Dedifferentiated amniotic fluid mesenchymal stem cell (primary cell): ENCODE results near the gene GBP7.
"Not testable (repeated sequence)": the region's sequence is repeated elsewhere in the genome, so short reads cannot be mapped to it uniquely, and the experiment has no call there.

Source experiments
- DNase-seq: peaks from one replicate; pipeline ENCODE4 v3.0.0-alpha.2; 2016; ENCODE audit errors: extremely low spot score

Gene GBP7

DNA sequence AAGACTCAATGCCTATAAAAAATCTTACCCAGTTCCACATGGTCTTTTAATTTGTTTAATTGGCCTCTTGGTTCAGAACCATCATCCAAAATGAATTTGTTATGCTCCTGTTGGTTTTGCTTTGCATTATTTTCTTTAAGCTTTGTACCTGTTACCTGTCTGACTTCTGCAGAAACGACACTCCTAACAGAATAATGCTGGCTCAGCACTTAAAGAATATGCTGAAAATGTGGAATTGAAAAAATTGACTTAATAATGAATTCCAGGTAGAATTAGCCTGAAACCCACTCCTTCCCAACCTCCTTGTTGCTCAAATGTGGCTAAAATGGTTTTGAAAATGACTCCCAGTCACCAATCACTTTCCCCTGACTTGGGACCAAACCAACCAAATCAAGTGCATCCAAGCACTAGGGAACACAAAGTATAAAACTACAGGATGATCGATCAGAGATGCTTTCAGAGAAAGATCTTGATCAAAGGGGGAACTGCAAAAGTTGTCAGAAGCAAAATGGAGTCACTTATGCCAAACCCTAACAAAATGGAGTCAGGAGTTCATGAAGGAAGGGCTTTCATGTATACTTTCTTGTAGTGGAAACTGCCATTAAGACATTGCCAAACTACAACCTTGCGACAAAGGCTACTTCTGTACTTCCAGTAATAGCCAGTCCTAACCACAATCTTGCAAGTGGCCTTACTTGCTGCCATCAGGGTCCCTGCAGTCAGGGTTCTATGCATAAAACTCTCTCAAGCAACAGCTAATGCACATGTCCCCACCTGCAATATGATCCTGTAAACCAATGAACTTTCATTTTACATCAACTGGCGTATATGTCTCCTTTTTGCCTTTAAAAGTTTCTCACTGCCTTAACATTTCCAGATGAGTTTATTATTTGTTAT lies 5.4 kb downstream of the GBP7 start:
- DNase-seq, result no peak

DNA sequence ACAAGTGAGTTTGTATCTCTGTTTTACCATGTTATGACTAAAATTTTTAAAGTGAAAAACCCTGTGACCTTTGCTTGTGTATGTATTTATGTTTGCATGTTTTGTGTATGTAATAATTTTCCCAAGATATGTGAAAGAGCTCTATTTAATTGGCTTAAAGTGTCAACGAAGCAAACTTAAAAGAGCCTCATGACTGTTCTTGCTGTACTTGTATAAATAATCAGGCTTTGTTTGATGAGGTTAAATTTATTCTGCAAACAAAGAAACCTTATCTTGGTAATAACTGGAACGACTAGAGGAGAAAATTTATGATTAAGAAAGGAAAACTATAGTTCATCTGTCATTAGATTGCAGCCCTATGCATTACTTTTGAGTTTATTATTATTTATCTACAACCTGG lies 6.6 kb downstream of the GBP7 start:
- DNase-seq, result no peak

DNA sequence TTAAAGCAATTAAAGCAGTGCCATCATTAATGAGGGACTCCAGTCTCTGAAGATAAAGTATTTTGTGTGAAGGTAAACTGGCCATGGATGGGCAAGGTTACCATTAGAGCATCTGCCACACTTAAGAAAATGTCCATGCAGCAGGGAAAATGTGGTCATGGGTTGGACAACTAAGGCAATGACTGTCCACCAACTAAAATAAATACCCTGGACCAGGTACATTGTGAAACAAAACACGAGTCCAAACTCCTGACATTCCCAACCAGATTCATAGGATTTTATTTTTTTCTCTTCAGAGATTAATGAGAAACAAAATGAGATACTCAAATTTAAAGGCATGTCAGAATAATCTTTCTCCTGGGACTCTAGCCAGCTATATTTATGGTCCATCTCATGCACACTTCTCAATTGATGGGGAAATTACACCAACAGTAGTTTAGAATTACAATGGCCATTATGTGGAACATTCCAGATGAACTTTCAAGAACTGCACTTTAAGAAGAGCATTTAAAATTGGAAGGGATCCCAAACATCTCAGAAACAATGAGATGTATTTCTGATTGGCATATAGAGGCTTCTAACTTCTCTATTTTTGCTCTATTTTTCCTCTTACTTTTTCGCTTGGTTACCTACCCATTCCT lies 8.1 kb downstream of the GBP7 start:
- DNase-seq, result no peak

DNA sequence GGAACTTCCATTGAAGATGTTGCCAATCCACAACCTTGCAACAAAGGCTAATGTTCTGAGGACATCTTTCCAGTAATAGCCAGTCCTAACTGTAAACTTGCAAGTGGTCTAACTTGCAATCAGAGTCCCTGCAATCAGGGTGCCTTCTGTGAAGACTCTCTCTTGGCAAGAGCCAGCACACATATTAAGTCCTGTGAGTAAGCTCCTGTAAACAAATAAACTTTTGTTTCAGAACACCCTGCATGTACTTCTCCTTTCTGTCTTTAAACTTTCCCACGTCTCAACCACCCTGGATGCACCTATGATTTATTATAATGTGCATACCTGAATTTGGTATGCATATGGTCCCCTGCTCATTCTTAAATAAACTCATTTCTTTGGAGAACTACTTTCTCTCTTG lies 9.1 kb downstream of the GBP7 start:
- DNase-seq, result no peak

GRCh38 chr1:89165811-89166210 lies 10.0 kb downstream of the GBP7 start:
- DNase-seq, result no peak

DNA sequence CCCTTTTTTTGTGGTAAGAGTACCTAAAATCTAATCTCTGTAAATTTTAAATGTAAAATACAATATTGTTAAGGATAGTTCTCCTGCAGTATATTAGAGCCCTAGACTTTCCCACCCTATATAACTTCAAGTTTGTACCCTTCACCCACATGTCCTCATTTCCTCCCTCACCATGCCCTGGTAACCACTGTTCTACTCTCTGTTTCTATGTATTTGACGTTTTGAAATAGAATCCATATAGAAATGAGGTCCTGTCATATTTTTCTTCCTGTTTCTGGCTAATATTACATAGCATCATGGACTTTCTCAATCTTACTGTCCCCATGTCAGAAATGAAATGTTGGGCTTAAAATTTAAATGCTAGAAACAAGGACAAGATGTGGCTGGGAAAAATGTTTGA lies 24.8 kb downstream of the GBP7 start:
- DNase-seq, result no peak

GRCh38 chr1:89149976-89150375 lies 25.8 kb downstream of the GBP7 start:
- no peak for DNase-seq

GRCh38 chr1:89149229-89149628 lies 26.6 kb downstream of the GBP7 start:
- no peak for DNase-seq

DNA sequence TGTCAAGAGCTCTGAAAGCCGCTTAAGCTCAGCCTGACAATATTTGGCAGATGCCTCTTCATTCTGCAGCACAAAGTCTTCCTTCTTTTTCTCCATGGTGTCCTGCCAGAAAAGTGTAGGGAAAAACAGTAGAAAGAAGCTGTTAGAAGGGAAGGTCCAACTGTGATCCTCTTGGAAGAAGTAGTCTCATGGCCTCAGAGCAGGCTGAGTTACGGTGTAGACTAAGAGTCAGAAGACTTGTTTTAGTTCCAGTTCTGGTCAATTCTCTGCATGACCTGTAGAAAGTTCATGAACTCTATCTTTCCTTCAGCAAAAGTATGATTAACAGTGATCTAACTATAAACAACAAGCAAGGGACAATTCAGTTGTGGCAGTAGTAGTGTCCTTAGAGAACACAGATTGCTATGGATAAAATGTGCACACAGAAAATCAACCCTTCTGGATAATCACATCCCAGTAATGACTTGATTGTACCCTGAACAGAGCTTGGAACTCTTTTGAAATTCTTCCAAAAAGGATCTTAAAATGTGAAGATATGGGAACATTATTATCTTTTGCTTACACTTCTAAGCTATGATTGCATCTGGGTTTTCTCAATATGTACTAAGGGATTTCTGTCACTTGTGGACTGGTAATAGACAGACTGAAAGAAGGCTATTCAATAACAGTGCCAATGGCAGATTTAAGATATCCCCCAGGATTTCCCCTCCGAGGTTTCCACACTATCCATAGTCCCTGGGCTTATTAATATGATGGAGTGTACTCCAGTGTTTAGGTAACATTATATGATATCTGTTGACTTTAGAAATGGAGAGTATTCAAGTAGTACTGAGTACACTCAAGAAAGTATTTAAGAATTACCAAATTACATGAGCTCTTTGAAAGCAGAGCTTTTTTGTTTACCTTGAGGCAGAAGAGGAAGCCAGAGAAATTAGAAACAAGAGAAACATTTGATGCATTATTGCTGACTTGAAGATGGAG lies 27.8 kb downstream of the GBP7 start:
- no peak for DNase-seq

DNA sequence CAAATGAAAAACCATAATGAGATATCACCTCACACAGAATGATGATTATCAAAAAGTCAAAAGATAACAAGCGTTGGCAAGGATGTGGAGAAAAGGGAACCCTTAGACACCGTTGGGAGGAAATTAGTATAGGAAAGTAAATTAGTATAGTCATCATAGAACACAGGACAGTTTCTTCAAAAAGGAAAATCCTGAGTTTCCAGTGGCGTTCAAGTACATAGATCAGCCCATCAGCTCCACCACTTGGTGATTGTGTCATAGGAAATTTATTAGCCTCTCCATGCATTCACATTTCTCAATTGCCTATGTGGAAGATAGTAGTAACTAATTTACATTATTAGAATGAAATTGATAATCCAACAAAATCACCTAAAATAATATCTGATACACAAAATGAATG lies 29.1 kb downstream of the GBP7 start:
- no peak for DNase-seq

- no peak for DNase-seq
Observed at GRCh38 chr1:89143484-89143883, 32.3 kb downstream of the GBP7 start.

- no peak for DNase-seq
Observed at GRCh38 chr1:89142160-89142559, 33.6 kb downstream of the GBP7 start.

DNA sequence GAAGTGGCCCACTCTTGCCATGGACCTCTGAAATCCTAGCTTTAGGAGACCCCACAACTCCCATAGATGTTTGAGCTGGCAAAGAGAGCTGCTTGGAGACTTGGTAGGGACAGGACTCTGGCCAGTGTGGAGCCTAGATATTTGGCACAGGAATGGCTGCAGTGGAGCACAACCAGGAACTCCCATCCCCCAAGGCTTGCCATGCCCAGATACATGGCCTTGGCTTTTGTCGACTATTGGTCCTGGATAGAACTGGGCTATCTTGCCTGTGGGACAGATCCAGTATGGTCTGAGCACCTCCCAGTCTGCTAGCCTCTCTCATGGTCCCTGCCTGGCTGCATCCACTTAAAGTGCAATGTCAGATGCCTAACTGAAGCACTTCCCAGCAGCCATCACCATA lies 42.1 kb downstream of the GBP7 start:
- DNase-seq, result no peak

DNA sequence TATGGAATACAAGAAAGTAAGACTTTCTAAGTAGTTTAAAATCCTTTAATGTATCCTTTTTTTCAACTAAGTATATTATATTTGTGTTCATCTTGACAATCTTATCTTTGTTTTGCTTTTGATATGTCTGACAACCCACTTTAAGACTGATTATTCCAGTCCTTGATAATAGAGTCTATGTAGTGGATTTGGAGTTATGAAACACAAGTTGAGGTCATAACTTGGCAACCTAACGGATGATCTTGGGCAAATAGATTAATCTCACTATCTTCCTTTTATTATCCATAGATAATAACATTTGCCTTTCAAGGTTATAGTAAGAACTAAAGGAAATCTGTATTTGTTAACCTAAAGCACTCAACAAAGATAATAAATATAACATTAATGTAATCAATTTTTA lies 45.1 kb downstream of the GBP7 start:
- no peak for DNase-seq

DNA sequence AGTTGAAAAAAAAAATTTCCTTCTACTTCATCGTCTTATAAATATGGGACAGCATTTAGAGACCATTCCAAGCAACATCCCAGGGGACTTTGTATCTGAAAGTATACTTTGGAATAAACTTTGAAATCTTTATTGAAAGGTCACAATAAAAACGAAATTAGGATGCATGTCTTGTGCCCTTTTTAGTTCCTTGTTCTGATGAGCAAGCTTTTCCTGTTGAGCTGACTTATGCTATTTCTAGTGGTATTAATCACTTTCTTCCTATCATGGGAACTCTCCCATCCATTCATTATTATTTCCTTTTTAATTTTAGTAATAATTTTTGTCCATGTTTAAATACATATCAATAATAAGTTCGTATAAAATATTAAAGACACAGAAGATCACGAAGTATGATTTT lies 45.9 kb downstream of the GBP7 start:
- no peak for DNase-seq

- DNase-seq, result not testable (repeated sequence)
Observed at GRCh38 chr1:89128003-89128458, 47.8 kb downstream of the GBP7 start.

DNA sequence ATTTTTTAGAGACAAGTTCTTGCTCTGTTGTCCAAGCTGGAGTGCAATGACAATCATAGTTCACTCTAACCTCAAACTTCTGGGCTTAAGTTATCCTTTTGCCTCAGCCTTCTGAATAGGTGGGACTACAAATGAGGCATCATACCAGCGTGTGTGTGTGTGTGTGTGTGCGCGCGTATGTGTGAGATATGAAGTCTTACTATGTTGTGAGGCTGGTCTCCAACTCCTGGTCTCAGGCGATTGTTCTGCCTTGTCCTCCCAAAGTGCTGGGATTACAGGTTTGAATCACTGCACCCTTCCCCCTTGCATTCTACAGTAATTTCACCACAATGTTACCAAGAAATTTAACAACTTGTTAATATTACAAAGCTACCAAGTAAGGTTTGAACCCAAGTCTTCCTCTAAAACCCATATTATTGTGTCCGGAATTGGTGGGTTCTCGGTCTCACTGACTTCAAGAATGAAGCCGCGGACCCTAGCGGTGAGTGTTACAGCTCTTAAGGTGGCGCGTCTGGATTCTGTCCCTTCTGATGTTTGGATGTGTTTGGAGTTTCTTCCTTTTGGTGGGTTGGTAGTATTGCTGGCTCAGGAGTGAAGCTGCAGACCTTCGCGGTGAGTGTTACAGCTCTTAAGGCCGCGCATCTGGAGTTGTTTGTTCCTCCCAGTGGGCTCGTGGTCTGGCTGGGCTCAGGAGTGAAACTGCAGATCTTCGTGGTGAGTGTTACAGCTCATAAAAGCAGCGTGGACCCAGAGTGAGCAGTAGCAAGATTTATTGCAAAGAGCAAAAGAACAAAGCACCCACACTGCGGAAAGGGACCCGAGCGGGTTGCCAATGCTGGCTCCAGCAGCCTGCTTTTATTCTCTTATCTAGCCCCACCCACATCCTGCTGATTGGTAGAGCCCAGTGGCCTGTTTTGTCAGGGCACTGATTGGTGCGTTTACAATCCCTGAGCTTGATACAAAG lies 48.9 kb downstream of the GBP7 start:
- not testable (repeated sequence) for DNase-seq

DNA sequence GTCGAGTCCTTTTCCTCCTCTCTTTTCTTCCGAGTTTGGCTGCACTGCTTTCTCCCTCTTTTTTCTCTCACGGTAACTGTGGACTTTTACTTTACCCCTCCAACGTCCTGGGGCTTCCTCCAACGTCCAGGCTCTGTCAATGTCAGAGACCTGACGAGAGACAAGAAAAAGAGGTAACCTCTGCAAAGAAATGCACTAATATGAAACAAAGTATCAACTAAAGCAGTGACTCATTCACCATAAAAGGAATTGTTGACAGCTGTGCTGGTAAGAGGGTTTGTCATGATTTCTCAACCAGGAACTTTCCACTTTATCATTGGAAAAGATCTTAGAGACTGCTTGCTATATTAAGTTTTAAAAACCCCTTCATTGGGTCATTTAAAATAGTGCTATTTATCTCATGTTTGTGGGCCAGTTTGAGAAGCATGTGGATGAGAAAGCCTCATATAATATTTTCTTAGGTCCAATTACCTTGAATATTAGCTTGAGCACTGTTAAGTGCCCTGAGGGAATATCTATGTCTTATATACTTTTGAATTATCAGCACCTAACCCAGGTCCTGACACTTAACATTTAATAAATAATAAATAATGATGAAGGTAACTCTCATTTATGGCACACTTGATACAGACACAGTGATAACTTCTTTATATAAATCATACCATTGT lies 49.8 kb downstream of the GBP7 start, which contains the start of gene GBP2:
TSS of gene GBP2 (minus strand) at position 202 of the 668 bp plus-strand sequence. CDS start 4,148 bp downstream, outside the sequence.
- DNase-seq, result peak; percentile 84

DNA sequence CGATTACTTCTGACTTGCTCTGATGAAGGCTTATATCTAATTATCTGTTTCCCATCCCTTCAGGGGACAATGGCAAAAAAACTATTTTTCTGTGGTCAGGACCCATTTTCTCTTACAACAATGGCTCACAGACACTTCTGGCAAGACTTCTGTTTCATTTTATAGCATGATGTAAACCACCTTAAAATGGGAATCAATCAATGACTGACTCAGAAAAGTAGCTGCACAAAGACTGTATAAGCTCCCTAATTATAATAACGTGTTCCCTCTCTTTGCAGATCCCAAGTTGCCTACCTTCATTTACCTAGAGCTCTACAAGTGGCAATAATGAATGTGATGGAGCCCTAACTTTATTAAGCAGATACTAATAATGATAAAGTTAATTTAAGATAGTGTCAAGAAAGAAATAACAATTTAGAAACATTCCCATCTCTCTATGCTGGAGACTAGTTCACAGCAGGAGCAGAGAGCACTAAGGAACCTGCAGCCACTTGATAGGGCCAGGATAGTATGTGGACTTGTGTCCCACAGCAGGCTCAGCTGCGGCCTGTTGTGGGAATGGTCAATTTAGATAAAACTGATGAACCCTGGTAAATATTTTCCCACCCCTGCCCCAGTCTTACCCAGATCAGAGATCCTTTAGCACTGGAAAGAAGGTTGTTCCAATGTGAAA lies 50.4 kb downstream of the GBP7 start:
- DNase-seq, result no peak

- no peak for DNase-seq
Observed at GRCh38 chr1:89121641-89122040, 54.2 kb downstream of the GBP7 start.
